OCI-LY7 (cell line): ENCODE data around the gene ACP4. TPM values are rescaled to one million over a fixed set of nuclear protein-coding genes. Genes with fewer than 3 reads are reported as not detected.

Experiments
- Bru-seq: library from RNA; stranded (reverse); fragments of 400-500 nt; gene quantifications from one replicate; lab custom pipeline; 2021; lab: Mats Ljungman, UMichigan
- BruChase-seq, 2 experiments: library from RNA; stranded (reverse); fragments of 400-500 nt; gene quantifications; one replicate each; lab custom pipeline; 2021; lab: Mats Ljungman, UMichigan
- BruUV-seq: library from RNA; stranded (reverse); fragments of 400-500 nt; replicated peaks from 2 replicates; lab custom pipeline; 2021; lab: Mats Ljungman, UMichigan
- CTCF ChIA-PET: fragments of 300-600 bp; sonication (Branson Sonifier 250); formaldehyde crosslinking; loops from one replicate; lab custom pipeline; 2022; ENCODE audit warnings: antibody characterized with exemption; ENCODE audit not compliant: unreplicated experiment; lab: Charles Lee
- POLR2A ChIA-PET: fragments of 300-600 bp; sonication (Branson Sonifier 250); formaldehyde crosslinking; loops from one replicate; lab custom pipeline; 2022; ENCODE audit warnings: antibody characterized with exemption; lab: Charles Lee
- DNase-seq: peaks from one replicate; pipeline ENCODE4 v3.0.0-alpha.2; 2015; ENCODE audit warnings: low spot score
- H2AFZ ChIP-seq: fragments of 200-600 bp; sonication (generic), shearing (Covaris generic); 2 replicates; pipeline ENCODE4 v1.6.1; 2014; ENCODE audit warnings: mild to moderate bottlenecking, antibody characterized with exemption, low read length, moderate library complexity
- H3K27ac ChIP-seq: fragments of 200-600 bp; sonication (generic); 2 replicates; pipeline ENCODE4 v1.5.1; 2014; ENCODE audit warnings: mixed run types, low read depth, mild to moderate bottlenecking, moderate library complexity, low read length, inconsistent platforms; ENCODE audit not compliant: poor library complexity, severe bottlenecking
- H3K36me3 ChIP-seq: fragments of 200-600 bp; sonication (generic); 2 replicates; pipeline ENCODE4 v1.6.1; 2014; ENCODE audit warnings: mild to moderate bottlenecking, antibody characterized with exemption, low read length, moderate library complexity, mixed read lengths; ENCODE audit not compliant: insufficient read depth
- H3K4me1 ChIP-seq: fragments of 200-600 bp; sonication (generic); 2 replicates; pipeline ENCODE4 v1.5.1; 2014; ENCODE audit warnings: mild to moderate bottlenecking, low read length; ENCODE audit not compliant: insufficient read depth, poor library complexity, severe bottlenecking
- H3K4me2 ChIP-seq: fragments of 200-600 bp; sonication (generic); 2 replicates; pipeline ENCODE4 v1.6.1; 2014; ENCODE audit warnings: mild to moderate bottlenecking, low read length
- H3K4me3 ChIP-seq: fragments of 200-600 bp; sonication (generic); 2 replicates; pipeline ENCODE4 v1.5.1; 2014; ENCODE audit warnings: mild to moderate bottlenecking, low read depth, low read length; ENCODE audit not compliant: poor library complexity, severe bottlenecking
- H3K79me2 ChIP-seq: fragments of 200-600 bp; sonication (generic); 2 replicates; pipeline ENCODE4 v1.6.1; 2016; ENCODE audit warnings: low read depth, mild to moderate bottlenecking, low read length, moderate library complexity, mixed read lengths; ENCODE audit not compliant: insufficient read depth
- H3K9me2 ChIP-seq: fragments of 200-600 bp; sonication (generic); 2 replicates; pipeline ENCODE4 v1.6.1; 2016; ENCODE audit warnings: mild to moderate bottlenecking, low read length, mixed read lengths; ENCODE audit not compliant: insufficient read depth
- H3K9me3 ChIP-seq: fragments of 200-600 bp; sonication (generic); 2 replicates; pipeline ENCODE4 v1.6.1; 2014; ENCODE audit warnings: mild to moderate bottlenecking, mixed run types, low read length, mixed read lengths
- H4K20me1 ChIP-seq: fragments of 200-600 bp; sonication (generic); 2 replicates; pipeline ENCODE4 v1.6.1; 2014; ENCODE audit warnings: mild to moderate bottlenecking, antibody characterized with exemption, low read length, moderate library complexity, mixed read lengths; ENCODE audit not compliant: insufficient read depth
- CTCF ChIP-seq: fragments of 200-600 bp; sonication (generic); conservative IDR thresholded peaks from 2 replicates; pipeline ENCODE4 v1.5.1; 2014; ENCODE audit warnings: mild to moderate bottlenecking, antibody characterized with exemption, low read length, moderate library complexity, mixed read lengths
- EZH2phosphoT487 ChIP-seq: fragments of 200-600 bp; sonication (generic); IDR thresholded peaks from 2 replicates; pipeline ENCODE4 v1.6.1; 2018; ENCODE audit warnings: low read depth, borderline replicate concordance, mild to moderate bottlenecking, mixed run types, antibody characterized with exemption, low read length, moderate library complexity, mixed read lengths
- intact Hi-C: fragments of 100-400 bp; cut with micrococcal nuclease; formaldehyde crosslinking; loops from one replicate; pipeline ENCODE4 v1.10.0; 2022; ENCODE audit not compliant: unreplicated experiment
- long read RNA-seq: library from polyadenylated mRNA; stranded (forward); transcript quantifications from one replicate; pipeline ENCODE4 v2.0.0, GENCODE V29; 2022
- total RNA-seq, 2 experiments: library from RNA; depleted of rRNA in 1 of 2; stranded (reverse); fragments of >200 nt in 1 of 2; shearing (Covaris generic) in 1 of 2; gene quantifications; 2 replicates each; pipeline ENCODE4 v1.2.3, GENCODE V29; 2014 to 2022

The ACP4 gene
- total RNA-seq (2014; rRNA removed; shearing (Covaris generic)), result not detected in 2 replicates
- total RNA-seq (2022), result not detected in 2 replicates
- Bru-seq, nascent RNA, result not detected
- BruChase-seq, experiment 1, labeled RNA remaining after a 6-hour chase, result not detected
- not detected for BruChase-seq, experiment 2, labeled RNA remaining after a 2-hour chase
- long read RNA-seq, result 0 reads

GRCh38 chr19:50790396-50790795 is at the start of gene ACP4:
ACP4 (plus strand) TSS chr19:50790415; CDS start chr19:50790415, 0 bp downstream.
- intact Hi-C loops, result no loop called here
- H3K4me2 ChIP-seq, result no peak within 1 kb of the TSS

GRCh38 chr19:50741179-50741933 is 48.9 kb upstream of the ACP4 start:
- DNase-seq, result no peak
- no peak overlapping the region for H2AFZ ChIP-seq
- H3K4me2 ChIP-seq, result no peak overlapping the region
- TF ChIP-seq EZH2phosphoT487 (no peak), CTCF (no peak)
- H3K4me1 ChIP-seq, result no peaks in the 10 kb centered on the region
- no TSS peak for BruUV-seq
- no peaks in the 10 kb centered on the region for H3K9me3 ChIP-seq
- no peak overlapping the region for H3K4me3 ChIP-seq
- intact Hi-C loops, result no loop called here
- no peaks in the 10 kb centered on the region for H4K20me1 ChIP-seq
- no peaks in the 10 kb centered on the region for H3K36me3 ChIP-seq
- POLR2A ChIA-PET, result interaction anchor here (0.9 kb wide), 1 partner anchor 460 kb away, joined by 3 read pairs; no protein-coding TSS in a partner anchor
- no peaks in the 10 kb centered on the region for H3K9me2 ChIP-seq
- no peaks in the 10 kb centered on the region for H3K79me2 ChIP-seq
- no peak overlapping the region for H3K27ac ChIP-seq
- CTCF ChIA-PET, result no interaction called here

More at GRCh38 chr19:50790396-50790795, at the start of gene ACP4:
- H3K9me3 ChIP-seq, result no peaks in the 10 kb centered on the region
- H3K27ac ChIP-seq, result no peak within 1 kb of the TSS
- H3K9me2 ChIP-seq, result no peaks in the 10 kb centered on the region
- no peaks in the 10 kb centered on the region for H3K79me2 ChIP-seq
- ChIA-PET CTCF (no interaction called here), POLR2A (no interaction called here)
- TF ChIP-seq EZH2phosphoT487, result no peak
- no peak for TF ChIP-seq CTCF
- H3K36me3 ChIP-seq, result peaks cover 5% of the 10 kb centered on the region
- H3K4me1 ChIP-seq, result peaks cover 8% of the 10 kb centered on the region
- DNase-seq, result no peak
- H2AFZ ChIP-seq, result no peak within 1 kb of the TSS
- no peak within 1 kb of the TSS for H3K4me3 ChIP-seq
- no TSS peak for BruUV-seq
- H4K20me1 ChIP-seq, result no peaks in the 10 kb centered on the region

GRCh38 chr19:50743537-50743936 is 46.7 kb upstream of the ACP4 start:
- Histone ChIP-seq H3K4me1 (no peaks in the 10 kb centered on the region), H3K9me2 (no peaks in the 10 kb centered on the region), H4K20me1 (no peaks in the 10 kb centered on the region), H3K4me2 (no peak overlapping the region), H3K79me2 (no peaks in the 10 kb centered on the region), H3K9me3 (no peaks in the 10 kb centered on the region), H3K4me3 (no peak overlapping the region), H2AFZ (no peak overlapping the region), H3K27ac (no peak overlapping the region), H3K36me3 (no peaks in the 10 kb centered on the region)
- no peak for DNase-seq
- TF ChIP-seq EZH2phosphoT487 (no peak), CTCF (no peak)
- ChIA-PET POLR2A (no interaction called here), CTCF (no interaction called here)
- BruUV-seq, result no TSS peak
- intact Hi-C loops, result no loop called here
